Osteoblast (primary cell): ENCODE results near the gene CLIP4. TPM values are rescaled to one million over a fixed set of nuclear protein-coding genes. Genes with fewer than 3 reads are reported as not detected.

Experiments
- DNase-seq: peaks from one replicate; pipeline ENCODE4 v3.0.0; 2011; ENCODE audit warnings: low spot score, mixed read lengths; ENCODE audit not compliant: insufficient read length; ENCODE audit errors: missing footprints
- H2AFZ ChIP-seq: 2 replicates; pipeline ENCODE4 v1.6.0; 2011; ENCODE audit warnings: mild to moderate bottlenecking, low read length
- H3K27ac ChIP-seq: 2 replicates; pipeline ENCODE4 v1.5.1; 2011; ENCODE audit warnings: mild to moderate bottlenecking, low read depth, low read length, moderate library complexity
- H3K27me3 ChIP-seq: 2 replicates; pipeline ENCODE4 v1.6.0; 2012; ENCODE audit warnings: mild to moderate bottlenecking, control low read depth, inconsistent platforms, low read length, moderate library complexity; ENCODE audit not compliant: insufficient read depth
- H3K36me3 ChIP-seq: 2 replicates; pipeline ENCODE4 v1.5.1; 2011; ENCODE audit warnings: mild to moderate bottlenecking, low read length, control low read depth, moderate library complexity; ENCODE audit not compliant: insufficient read depth
- H3K4me1 ChIP-seq: 2 replicates; pipeline ENCODE4 v1.5.1; 2011; ENCODE audit warnings: mild to moderate bottlenecking, low read length, control low read depth, moderate library complexity; ENCODE audit not compliant: insufficient read depth
- H3K4me2 ChIP-seq: 2 replicates; pipeline ENCODE4 v1.6.0; 2011; ENCODE audit warnings: mild to moderate bottlenecking, low read length; ENCODE audit not compliant: insufficient read depth
- H3K4me3 ChIP-seq: fragments of 200-600 bp; sonication (generic); 3 replicates; pipeline ENCODE4 v1.5.1; 2012; ENCODE audit warnings: mild to moderate bottlenecking, low read length, inconsistent platforms; ENCODE audit not compliant: insufficient read depth
- H3K79me2 ChIP-seq: 2 replicates; pipeline ENCODE4 v1.6.0; 2012; ENCODE audit warnings: mild to moderate bottlenecking, low read length, control low read depth, inconsistent platforms; ENCODE audit not compliant: insufficient read depth
- H3K9me3 ChIP-seq: 2 replicates; pipeline ENCODE4 v1.5.1; 2011; ENCODE audit warnings: low read depth, low read length, control low read depth
- H4K20me1 ChIP-seq: 2 replicates; pipeline ENCODE4 v1.6.0; 2012; ENCODE audit warnings: mild to moderate bottlenecking, low read length, control low read depth; ENCODE audit not compliant: insufficient read depth
- CTCF ChIP-seq: IDR thresholded peaks from 2 replicates; pipeline ENCODE4 v1.5.1; 2011; ENCODE audit warnings: mild to moderate bottlenecking, low read depth, low read length, moderate library complexity; ENCODE audit errors: extremely low read depth
- total RNA-seq: library from RNA; depleted of rRNA; stranded (reverse); fragments of >200 nt; gene quantifications from 2 replicates; pipeline ENCODE4 v1.2.3, GENCODE V29; 2012

CLIP4 gene
- total RNA-seq, 1 donor: 124 TPM

DNA sequence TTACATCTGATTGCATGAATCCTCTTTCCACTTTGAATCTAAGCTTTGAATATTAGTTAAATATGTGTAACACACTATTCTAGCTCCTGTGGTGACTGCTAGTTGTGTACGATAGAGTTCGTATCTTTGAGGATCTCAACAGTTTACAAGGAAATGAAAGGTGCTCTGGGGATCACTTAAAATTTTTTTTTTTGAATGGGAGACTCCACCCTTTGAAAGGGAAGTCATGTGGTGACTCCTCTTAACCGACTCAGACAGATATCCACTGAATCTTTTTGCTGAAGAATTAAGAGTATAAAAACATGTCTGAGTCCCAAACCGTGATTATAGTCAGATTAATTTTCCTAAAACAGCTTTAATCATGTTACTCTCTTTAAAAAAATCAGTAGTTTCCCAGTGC lies 4.0 kb downstream of the CLIP4 start:
- Histone ChIP-seq H3K9me3 (no peaks in the 10 kb centered on the region), H3K4me2 (no peak overlapping the region), H3K36me3 (peaks cover 3% of the 10 kb centered on the region), H4K20me1 (no peaks in the 10 kb centered on the region), H3K4me1 (peaks cover 47% of the 10 kb centered on the region), H2AFZ (no peak overlapping the region), H3K4me3 (no peak overlapping the region), H3K27ac (no peak overlapping the region), H3K79me2 (peaks cover 64% of the 10 kb centered on the region), H3K27me3 (no peaks in the 10 kb centered on the region)
- no peak for TF ChIP-seq CTCF
- DNase-seq: no peak

- Histone ChIP-seq H2AFZ (no peak overlapping the region), H3K4me2 (no peak overlapping the region), H3K36me3 (peaks cover 16% of the 10 kb centered on the region), H3K9me3 (no peaks in the 10 kb centered on the region), H3K4me3 (no peak overlapping the region), H3K27me3 (no peaks in the 10 kb centered on the region), H3K27ac (no peak overlapping the region), H4K20me1 (no peaks in the 10 kb centered on the region), H3K79me2 (peaks cover 77% of the 10 kb centered on the region), H3K4me1 (peaks cover 40% of the 10 kb centered on the region)
- DNase-seq: no peak
- no peak for TF ChIP-seq CTCF
These were observed 5.6 kb downstream of the CLIP4 start for GRCh38 chr2:29120846-29121245.

DNA sequence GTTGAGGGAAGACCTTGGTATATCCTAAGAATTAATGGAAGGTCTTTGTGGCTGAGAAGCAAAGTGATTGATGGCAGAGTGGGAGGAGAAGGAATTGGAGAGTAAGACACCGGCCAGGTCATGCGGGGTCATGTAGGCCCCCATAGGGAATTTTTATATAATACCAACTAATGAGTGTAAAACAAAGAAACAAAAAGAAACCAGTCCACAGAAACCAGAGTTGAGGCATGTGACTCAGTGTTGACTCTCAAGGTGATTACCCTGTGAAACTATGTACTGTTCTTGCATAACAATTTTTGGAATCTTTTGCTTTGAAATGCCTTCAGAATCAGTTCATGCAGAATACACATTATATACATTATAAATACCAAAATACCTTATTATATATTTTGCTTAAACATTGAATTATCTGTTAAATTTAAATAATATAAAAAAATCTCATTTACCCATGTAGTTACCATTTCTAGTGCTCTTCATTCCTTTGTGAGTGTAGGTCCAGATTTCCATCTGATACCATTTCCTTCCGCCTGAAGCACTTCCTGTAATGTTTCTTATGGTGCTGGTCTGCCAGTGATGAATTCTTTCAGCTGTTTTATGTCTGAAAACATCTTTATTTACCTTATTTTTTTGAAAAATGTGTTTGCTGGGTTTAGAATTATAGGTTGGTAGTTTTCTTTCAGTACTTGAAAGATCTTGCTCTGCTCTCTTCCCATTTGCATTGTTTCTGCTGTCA lies 8.6 kb downstream of the CLIP4 start:
- H2AFZ ChIP-seq: no peak overlapping the region
- H3K36me3 ChIP-seq: peaks cover 23% of the 10 kb centered on the region
- H3K79me2 ChIP-seq: peaks cover 76% of the 10 kb centered on the region
- no peaks in the 10 kb centered on the region for H3K9me3 ChIP-seq
- H3K4me2 ChIP-seq: peak overlapping the region; percentile 61
- peaks cover 35% of the 10 kb centered on the region for H3K4me1 ChIP-seq
- TF ChIP-seq CTCF: no peak
- H3K4me3 ChIP-seq: peak overlapping the region; percentile 1
- peak overlapping the region; percentile 77 for H3K27ac ChIP-seq
- H4K20me1 ChIP-seq: no peaks in the 10 kb centered on the region
- peak; percentile 68 for DNase-seq
- no peaks in the 10 kb centered on the region for H3K27me3 ChIP-seq

- Histone ChIP-seq H3K79me2 (peaks cover 72% of the 10 kb centered on the region), H3K27me3 (no peaks in the 10 kb centered on the region), H3K27ac (peak overlapping the region; percentile 77)
These were observed 9.3 kb downstream of the CLIP4 start for GRCh38 chr2:29124504-29124903.

More at GRCh38 chr2:29124504-29124903, 9.3 kb downstream of the CLIP4 start:
- H3K4me1 ChIP-seq: peaks cover 40% of the 10 kb centered on the region
- DNase-seq: no peak
- no peak overlapping the region for H2AFZ ChIP-seq
- H3K4me2 ChIP-seq: no peak overlapping the region
- no peaks in the 10 kb centered on the region for H3K9me3 ChIP-seq
- peaks cover 23% of the 10 kb centered on the region for H3K36me3 ChIP-seq
- H4K20me1 ChIP-seq: no peaks in the 10 kb centered on the region
- TF ChIP-seq CTCF: no peak
- H3K4me3 ChIP-seq: no peak overlapping the region
